22Rv1 (cell line): Measurements from ENCODE around the gene LRRC25.
"Not testable (repeated sequence)": the region's sequence is repeated elsewhere in the genome, so short reads cannot be mapped to it uniquely, and the experiment has no call there.

Experiments
- H3K27ac ChIP-seq: fragments of 450-650 bp; 2 replicates; pipeline ENCODE4 v1.5.1; 2017
- ZFX ChIP-seq: fragments of 450-650 bp; IDR thresholded peaks from 2 replicates; pipeline ENCODE4 v1.6.1; 2017; ENCODE audit warnings: antibody characterized with exemption, borderline replicate concordance
- TF ChIP-seq, protein P1 (sequence below): fragments of 450-650 bp; IDR thresholded peaks from 2 replicates; pipeline ENCODE4 v1.5.1; 2017; ENCODE audit warnings: mild to moderate bottlenecking

The LRRC25 gene

DNA sequence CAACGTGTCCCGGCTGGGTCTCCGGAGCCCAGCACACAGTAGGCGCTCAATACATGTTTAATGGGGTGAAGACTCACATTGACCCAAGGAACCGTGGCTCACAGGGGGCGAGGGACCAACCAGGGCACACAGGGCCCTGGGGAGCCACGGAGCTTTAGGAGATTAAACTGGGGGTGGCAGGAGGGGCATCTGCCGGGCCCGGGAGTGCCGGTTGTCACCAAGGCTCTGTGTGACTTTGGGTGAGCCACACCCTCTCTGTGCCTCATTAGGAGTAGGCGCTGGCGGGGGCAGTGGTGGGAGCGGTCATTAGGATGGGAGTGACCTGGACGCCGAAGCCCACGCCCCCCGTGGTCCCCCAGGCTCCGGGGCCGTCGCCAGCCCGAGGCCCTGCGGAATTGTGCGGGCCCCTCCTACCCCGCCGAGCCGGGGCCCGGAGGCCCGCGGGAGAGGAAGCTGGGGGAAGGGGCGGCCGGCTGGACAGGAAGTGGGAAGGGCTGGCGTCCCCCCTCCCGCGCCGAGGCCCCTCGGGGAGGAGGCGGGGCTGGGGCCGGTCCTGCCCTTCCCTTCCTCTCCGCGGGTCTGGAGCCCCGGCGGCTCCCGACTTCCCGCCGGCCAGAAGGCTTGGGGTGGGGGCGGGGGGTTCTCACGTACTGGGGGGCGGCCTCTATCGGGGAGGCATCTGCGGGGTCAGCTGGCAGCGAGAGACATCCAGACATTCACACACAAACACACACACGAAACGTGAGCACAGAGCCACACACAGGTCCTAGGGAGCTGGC is 20.0 kb upstream of the LRRC25 start:
- peak overlapping the region; percentile 90 for H3K27ac ChIP-seq
- TF ChIP-seq, protein P1, sequence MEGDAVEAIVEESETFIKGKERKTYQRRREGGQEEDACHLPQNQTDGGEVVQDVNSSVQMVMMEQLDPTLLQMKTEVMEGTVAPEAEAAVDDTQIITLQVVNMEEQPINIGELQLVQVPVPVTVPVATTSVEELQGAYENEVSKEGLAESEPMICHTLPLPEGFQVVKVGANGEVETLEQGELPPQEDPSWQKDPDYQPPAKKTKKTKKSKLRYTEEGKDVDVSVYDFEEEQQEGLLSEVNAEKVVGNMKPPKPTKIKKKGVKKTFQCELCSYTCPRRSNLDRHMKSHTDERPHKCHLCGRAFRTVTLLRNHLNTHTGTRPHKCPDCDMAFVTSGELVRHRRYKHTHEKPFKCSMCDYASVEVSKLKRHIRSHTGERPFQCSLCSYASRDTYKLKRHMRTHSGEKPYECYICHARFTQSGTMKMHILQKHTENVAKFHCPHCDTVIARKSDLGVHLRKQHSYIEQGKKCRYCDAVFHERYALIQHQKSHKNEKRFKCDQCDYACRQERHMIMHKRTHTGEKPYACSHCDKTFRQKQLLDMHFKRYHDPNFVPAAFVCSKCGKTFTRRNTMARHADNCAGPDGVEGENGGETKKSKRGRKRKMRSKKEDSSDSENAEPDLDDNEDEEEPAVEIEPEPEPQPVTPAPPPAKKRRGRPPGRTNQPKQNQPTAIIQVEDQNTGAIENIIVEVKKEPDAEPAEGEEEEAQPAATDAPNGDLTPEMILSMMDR: no peak
- TF ChIP-seq ZFX: no peak

DNA sequence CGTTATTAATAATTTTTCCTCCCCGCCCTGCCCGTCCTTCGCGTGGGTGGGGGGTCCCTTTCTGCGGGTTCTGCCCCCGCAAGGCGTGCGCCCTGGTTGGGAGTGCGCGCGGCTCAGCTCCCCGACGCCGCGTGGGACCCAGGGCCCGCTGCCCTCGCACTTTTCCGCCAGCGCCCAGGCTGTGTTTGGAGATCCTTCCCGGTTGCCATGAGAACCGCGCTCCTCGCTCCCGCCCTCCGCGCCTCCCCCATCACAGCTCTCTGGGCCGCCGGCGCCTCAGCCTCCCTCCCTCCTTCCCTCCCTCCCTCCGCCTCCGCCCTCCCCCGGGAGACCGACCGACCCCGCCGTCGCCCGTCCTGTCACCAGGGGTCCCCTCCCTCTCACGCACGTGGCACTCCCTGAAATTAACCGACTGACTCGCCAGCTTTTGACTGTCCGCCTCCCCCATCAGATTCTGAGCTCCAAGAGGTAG is 19.4 kb upstream of the LRRC25 start:
- peak overlapping the region; percentile 90 for H3K27ac ChIP-seq
- no peak for TF ChIP-seq ZFX
- TF ChIP-seq, protein P1: no peak

DNA sequence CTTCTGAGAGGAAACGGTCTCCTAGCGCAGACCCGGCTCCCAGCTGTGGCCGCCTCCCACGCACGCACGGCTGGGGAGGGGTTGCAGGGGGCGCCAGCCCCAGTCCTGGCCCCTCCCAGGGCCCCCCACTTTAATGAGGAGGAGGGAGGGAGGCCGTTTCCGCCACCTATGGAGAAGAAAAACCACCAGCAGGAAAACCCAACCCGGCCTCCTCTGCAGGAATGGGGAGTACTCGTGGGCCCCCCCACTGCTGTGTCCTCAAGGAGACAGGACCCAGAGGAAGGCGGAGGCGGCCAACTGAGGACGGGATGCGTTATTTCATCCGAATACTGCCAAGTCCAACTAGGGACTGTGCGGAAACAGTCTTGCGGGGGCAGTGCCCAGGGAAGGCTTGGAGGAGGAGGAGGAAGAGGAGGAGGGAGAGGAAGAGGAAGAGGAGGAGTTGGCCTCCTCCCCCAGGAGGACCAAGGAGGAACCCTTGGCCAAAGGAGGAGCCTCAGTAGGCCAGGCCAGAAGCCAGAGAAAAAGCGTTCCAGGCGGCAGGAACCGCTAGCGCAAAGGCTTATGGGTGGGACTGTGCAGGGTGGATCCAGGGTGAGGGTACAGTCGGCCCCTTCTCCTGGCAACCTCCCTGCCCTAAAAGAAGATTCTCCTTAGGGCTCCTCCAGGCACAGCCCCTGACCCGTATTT is 17.9 kb upstream of the LRRC25 start:
- no peak for TF ChIP-seq ZFX
- H3K27ac ChIP-seq: no peak overlapping the region

DNA sequence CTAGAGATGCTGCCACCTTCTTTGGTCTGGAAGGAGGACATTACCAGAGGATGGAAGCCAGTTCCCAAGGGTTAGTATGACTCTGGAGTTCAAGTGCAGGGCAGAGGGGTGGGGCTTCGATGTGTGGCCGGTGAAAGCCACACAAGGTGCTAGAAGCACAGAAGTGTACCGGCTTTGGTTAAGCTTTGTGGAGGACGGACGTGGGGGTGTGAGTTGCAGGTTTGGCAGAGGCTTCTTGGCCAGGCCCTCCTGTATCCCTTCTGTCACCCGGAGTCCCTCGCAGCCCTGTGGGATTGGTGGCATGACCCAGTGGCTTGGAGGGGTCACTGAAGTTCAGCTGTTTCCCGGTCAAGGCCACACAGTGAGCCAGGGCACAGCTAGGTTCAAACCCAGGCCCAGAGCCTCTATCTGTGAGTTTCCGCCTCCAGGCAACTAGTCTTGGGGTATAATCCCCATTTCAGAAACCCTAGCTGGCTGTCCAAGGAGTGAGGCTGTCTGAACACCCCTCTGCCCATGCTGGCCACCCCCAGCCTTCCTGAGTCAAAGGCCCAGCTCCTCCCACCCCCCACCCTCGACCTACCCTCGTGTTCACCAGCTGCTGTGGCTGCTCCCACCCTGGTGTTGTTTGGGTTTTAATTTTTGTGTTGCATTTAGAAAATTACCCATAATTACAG is 17.2 kb upstream of the LRRC25 start:
- H3K27ac ChIP-seq: no peak overlapping the region
- TF ChIP-seq, protein P1: no peak
- no peak for TF ChIP-seq ZFX

DNA sequence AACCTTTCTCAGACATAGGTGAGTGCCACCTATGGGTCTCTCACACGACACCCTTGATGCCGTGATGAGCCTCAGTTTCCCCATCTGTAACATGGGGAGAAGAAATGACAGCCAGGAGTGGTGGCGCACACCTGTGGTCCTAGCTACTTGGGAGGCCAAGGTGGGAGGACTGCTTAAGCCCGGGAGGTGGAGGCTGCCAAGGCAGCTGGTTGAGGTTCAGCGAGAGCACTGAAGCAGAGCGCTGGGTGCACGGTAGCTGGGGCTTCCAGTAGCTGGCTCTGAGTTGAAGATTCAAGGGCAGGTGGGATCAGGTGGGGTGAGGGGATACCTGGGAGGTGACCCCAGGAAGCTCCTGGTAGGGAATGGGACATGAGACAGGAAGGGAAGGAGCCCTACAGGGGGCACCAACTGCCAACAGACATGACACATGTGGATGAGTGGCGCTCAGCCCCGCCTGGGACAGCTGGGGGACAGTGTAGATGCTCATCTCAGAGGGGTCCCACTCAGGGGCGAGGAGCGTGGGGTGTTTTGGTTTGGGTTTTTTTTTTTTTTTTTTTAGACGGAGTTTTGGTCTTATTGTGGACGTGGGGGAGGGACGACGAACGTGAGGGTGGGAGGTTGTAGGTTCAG is 15.3 kb upstream of the LRRC25 start:
- no peak for TF ChIP-seq ZFX
- TF ChIP-seq, protein P1: no peak; the same call in 1 of the 2 replicates
- H3K27ac ChIP-seq: no peak overlapping the region

DNA sequence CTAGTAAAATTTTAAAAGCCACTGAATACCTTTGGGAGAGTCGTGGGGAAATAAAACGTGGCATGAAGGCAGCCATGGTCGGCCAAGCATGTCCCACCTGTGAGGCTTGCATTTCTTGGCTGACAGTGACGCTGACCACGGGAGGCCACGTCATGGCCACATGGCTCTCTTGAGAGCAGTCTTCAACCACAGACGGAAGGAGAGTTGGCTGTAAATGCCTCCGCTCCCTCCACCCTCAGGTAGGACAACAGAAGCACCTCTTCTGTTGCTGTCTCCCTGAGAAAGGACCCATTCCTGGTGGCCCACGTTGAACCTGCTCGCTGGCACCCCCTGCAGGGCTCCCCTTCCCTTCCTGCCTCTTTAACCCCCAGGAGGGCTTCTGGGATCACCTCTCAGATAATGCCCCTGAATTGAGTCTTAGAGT is 10.6 kb upstream of the LRRC25 start:
- no peak overlapping the region for H3K27ac ChIP-seq
- TF ChIP-seq ZFX: no peak
- TF ChIP-seq, protein P1: peak; percentile 72

DNA sequence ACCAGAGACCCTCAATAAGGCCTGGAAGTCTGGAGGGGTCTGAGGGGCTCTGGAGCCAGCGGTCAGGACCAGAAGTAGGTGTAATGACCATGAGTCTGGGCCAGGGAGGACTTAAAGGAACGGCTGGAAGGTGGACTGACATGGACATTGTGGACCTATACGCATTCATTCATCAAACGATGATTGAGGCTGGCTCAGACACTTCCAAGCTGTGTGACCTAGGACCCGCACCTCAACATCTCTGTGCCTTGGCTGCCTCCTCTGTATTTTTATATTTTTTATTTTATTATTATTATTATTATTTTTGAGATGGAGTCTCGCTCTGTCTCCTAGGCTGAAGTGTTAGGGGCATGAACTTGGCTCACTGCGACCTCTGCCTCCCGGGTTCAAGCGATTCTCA is 9.3 kb upstream of the LRRC25 start:
- TF ChIP-seq ZFX: no peak
- TF ChIP-seq, protein P1: no peak
- H3K27ac ChIP-seq: no peak overlapping the region

DNA sequence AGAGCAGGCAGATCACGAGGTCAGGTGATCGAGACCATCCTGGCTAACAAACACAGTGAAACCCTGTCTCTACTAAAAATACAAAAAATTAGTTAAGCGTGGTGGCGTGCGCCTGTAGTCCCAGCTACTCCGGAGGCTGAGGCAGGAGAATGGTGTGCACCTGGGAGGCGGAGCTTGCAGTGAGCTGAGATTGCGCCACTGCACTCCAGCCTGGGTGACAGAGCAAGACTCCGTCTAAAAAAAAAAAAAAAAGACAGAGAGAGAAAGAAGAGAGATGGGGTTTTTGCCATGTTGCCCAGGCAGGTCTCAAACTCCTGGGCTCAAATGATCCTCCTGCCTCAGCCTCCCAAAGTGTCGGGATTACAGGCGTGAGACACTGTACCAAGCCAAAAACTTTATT is 8.3 kb upstream of the LRRC25 start:
- H3K27ac ChIP-seq: not testable (repeated sequence)

DNA sequence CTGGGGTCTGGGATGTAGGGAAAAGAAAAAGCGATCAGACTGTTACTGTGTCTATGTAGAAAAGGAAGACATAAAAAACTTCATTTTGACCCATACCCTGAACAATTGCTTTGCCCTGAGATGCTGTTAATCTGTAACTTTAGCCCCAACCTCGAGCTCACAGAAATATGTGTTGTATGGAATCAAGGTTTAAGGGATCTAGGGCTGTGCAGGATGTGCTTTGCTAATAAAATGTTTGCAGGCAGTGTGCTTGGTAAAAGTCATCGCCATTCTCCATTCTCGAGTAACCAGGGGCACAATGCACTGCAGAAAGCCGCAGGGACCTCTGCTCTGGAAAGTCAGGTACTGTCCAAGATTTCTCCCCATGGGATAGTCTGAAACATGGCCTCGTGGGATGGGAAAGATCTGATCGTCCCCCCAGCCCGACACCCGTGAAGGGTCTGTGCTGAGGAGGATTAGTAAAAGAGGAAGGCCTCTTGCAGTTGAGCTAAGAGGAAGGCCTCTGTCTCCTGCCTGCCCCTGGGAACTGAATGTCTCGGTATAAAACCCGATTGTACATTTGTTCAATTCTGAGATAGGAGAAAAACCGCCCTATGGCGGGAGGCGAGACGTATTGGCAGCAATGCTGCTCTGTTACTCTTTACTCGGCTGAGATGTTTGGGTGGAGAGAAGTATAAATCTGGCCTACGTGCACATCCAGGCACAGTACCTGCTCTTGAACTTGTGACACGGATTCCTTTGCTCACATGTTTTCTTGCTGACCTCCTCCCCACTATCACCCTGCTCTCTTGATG is 5.2 kb upstream of the LRRC25 start:
- H3K27ac ChIP-seq: not testable (repeated sequence)
